GM23338 (cell line): ENCODE measurements around the gene SCGB3A2. TPM values are rescaled to one million over a fixed set of nuclear protein-coding genes. Genes with fewer than 3 reads are reported as not detected.

Experiments
- ATAC-seq: fragments of 200-7000 bp; cut with Tn5 transposase; 3 replicates; pipeline ENCODE4 v1.9.1; 2020
- DNase-seq: peaks from one replicate; pipeline ENCODE4 v3.0.0-alpha.2; 2015; ENCODE audit warnings: low spot score
- H2AFZ ChIP-seq: fragments of 200-600 bp; sonication (generic); 2 replicates; pipeline ENCODE4 v1.8.0; 2016; ENCODE audit warnings: antibody characterized with exemption, mild to moderate bottlenecking, moderate library complexity
- H3F3A ChIP-seq: fragments of 200-600 bp; sonication (generic); replicated peaks from 2 replicates; pipeline ENCODE4 v1.8.0; 2017; ENCODE audit warnings: antibody characterized with exemption, mixed run types, low read depth
- H3K27ac ChIP-seq: fragments of 200-600 bp; sonication (generic); 2 replicates; pipeline ENCODE4 v1.6.1; 2016; ENCODE audit warnings: low read depth
- H3K27me3 ChIP-seq: fragments of 200-600 bp; sonication (generic); 2 replicates; pipeline ENCODE4 v1.8.0; 2016; ENCODE audit warnings: mild to moderate bottlenecking, mixed run types, moderate library complexity; ENCODE audit not compliant: insufficient read depth
- H3K36me3 ChIP-seq: fragments of 200-600 bp; sonication (generic); 2 replicates; pipeline ENCODE4 v1.8.0; 2016; ENCODE audit warnings: mild to moderate bottlenecking; ENCODE audit not compliant: insufficient read depth
- H3K4me1 ChIP-seq: fragments of 200-600 bp; sonication (generic); 2 replicates; pipeline ENCODE4 v1.8.0; 2016; ENCODE audit warnings: mild to moderate bottlenecking, moderate library complexity; ENCODE audit not compliant: insufficient read depth
- H3K4me2 ChIP-seq: fragments of 200-600 bp; sonication (generic); 2 replicates; pipeline ENCODE4 v1.7.1; 2017; ENCODE audit warnings: mixed run types
- H3K4me3 ChIP-seq: fragments of 200-600 bp; sonication (generic); 2 replicates; pipeline ENCODE4 v1.6.1; 2016; ENCODE audit warnings: mixed run types
- H3K79me2 ChIP-seq: fragments of 200-600 bp; sonication (generic); replicated peaks from 2 replicates; pipeline ENCODE4 v1.8.0; 2017; ENCODE audit warnings: mild to moderate bottlenecking; ENCODE audit not compliant: insufficient read depth
- H3K9me2 ChIP-seq: fragments of 200-600 bp; sonication (generic); 2 replicates; pipeline ENCODE4 v1.8.0; 2017; ENCODE audit not compliant: insufficient read depth
- H4K20me1 ChIP-seq: fragments of 200-600 bp; sonication (generic); replicated peaks from 2 replicates; pipeline ENCODE4 v1.8.0; 2017; ENCODE audit warnings: mild to moderate bottlenecking; ENCODE audit not compliant: insufficient read depth
- H3K27ac Mint-ChIP-seq: 2 replicates; pipeline ENCODE4 v1.8.0; 2020; ENCODE audit warnings: inconsistent platforms, mild to moderate bottlenecking, moderate library complexity, mixed read lengths
- H3K27me3 Mint-ChIP-seq: 3 replicates; pipeline ENCODE4 v1.8.0; 2022; ENCODE audit warnings: low read depth, mild to moderate bottlenecking, moderate library complexity, mixed read lengths, inconsistent platforms; ENCODE audit not compliant: insufficient read depth, poor library complexity
- H3K36me3 Mint-ChIP-seq: 3 replicates; pipeline ENCODE4 v1.8.0; 2021; ENCODE audit warnings: low read depth, mild to moderate bottlenecking, inconsistent platforms, moderate library complexity, mixed read lengths
- H3K4me1 Mint-ChIP-seq: 3 replicates; pipeline ENCODE4 v1.8.0; 2020; ENCODE audit warnings: mild to moderate bottlenecking, inconsistent platforms, mixed read lengths
- H3K4me3 Mint-ChIP-seq: 3 replicates; pipeline ENCODE4 v1.8.0; 2021; ENCODE audit warnings: moderate library complexity, mild to moderate bottlenecking, inconsistent platforms, mixed read lengths
- H3K9me3 Mint-ChIP-seq: 3 replicates; pipeline ENCODE4 v1.8.0; 2020; ENCODE audit warnings: moderate library complexity, mild to moderate bottlenecking, inconsistent platforms, mixed read lengths
- EZH2phosphoT487 ChIP-seq: fragments of 200-600 bp; sonication (generic); IDR thresholded peaks from one replicate; pipeline ENCODE4 v1.8.1; 2018; ENCODE audit warnings: antibody characterized with exemption; ENCODE audit not compliant: unreplicated experiment
- JUNB ChIP-seq: IDR thresholded peaks from one replicate; pipeline ENCODE4 v1.6.1; 2016; ENCODE audit warnings: antibody characterized with exemption; ENCODE audit not compliant: unreplicated experiment
- NANOG ChIP-seq: IDR thresholded peaks from 2 replicates; pipeline ENCODE4 v1.6.1; 2016; ENCODE audit warnings: antibody characterized with exemption, borderline replicate concordance
- POLR2AphosphoS5 ChIP-seq: IDR thresholded peaks from 2 replicates; pipeline ENCODE4 v1.6.1; 2016; ENCODE audit warnings: antibody characterized with exemption, low read depth
- STAT1 ChIP-seq: IDR thresholded peaks from one replicate; pipeline ENCODE4 v1.6.1; 2016; ENCODE audit warnings: antibody characterized with exemption; ENCODE audit not compliant: unreplicated experiment
- ZNF331 ChIP-seq: fragments of 250-450 bp; sonication (Bioruptor Pico); IDR thresholded peaks from 2 replicates; pipeline ENCODE4 v1.5.0; 2020; ENCODE audit warnings: low read depth, mild to moderate bottlenecking, moderate library complexity
- polyA plus RNA-seq: library from polyadenylated mRNA; unstranded; fragments of >200 nt; fragmentation: Nextera tagmentation; extraction: Ambion mirVana; gene quantifications from 2 replicates; pipeline ENCODE4 v1.2.1, GENCODE V29; 2016
- total RNA-seq: library from RNA; depleted of rRNA; stranded (reverse); fragments of >200 nt; shearing (Covaris generic); gene quantifications from 2 replicates; pipeline ENCODE4 v1.2.3, GENCODE V29; 2014
- TF ChIP-seq, protein P1 (sequence below), 2 experiments: fragments of 200-600 bp in 1 of 2; sonication (generic) in 1 of 2; conservative IDR thresholded peaks; 2 replicates each; pipeline versions ENCODE4 v1.5.1 to v1.6.1; 2016 to 2017; ENCODE audit warnings: antibody characterized with exemption in 2 of 2, low read depth in 2 of 2, mild to moderate bottlenecking in 2 of 2, moderate library complexity in 1 of 2
- TF ChIP-seq, protein P2 (sequence below): fragments of 250-450 bp; sonication (Bioruptor Pico); IDR thresholded peaks from 2 replicates; pipeline ENCODE4 v1.5.0; 2020; ENCODE audit warnings: mild to moderate bottlenecking, moderate library complexity

Gene SCGB3A2
- total and polyA plus RNA-seq, 2 experiments from 2014 or later = 36.1 to 256 TPM

DNA sequence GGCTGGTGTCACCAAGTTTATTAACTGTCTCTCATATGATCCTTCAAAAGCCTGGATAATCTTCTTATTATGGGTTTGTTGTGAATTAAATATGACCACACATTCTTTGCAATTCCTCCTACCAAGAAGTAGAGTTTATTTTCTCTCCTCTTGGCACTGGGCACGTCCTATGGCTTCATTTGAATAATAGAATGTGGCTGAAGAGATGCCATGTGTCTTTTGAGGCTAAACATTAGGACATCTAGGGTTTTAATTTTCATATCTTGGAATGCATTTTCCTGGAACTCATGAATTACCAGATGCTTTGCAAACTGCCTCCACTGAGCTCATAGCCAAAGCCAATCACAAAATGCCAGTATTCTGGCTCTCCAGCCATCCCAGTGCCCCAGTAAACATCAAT is 19.9 kb upstream of the SCGB3A2 start:
- no peak overlapping the region for H2AFZ ChIP-seq
- DNase-seq = no peak
- H3K9me3 Mint-ChIP-seq = no peaks in the 10 kb centered on the region
- H3K9me2 ChIP-seq = no peaks in the 10 kb centered on the region
- H3K36me3 ChIP-seq = no peaks in the 10 kb centered on the region; the same call in 1 of the 2 replicates
- H4K20me1 ChIP-seq = no peaks in the 10 kb centered on the region
- no peaks in the 10 kb centered on the region for H3K27me3 ChIP-seq
- peak overlapping the region; percentile 92 for H3K27ac ChIP-seq
- no peak overlapping the region for H3K4me3 Mint-ChIP-seq
- peaks cover 21% of the 10 kb centered on the region; the same call in 2 of the 3 replicates for H3K36me3 Mint-ChIP-seq
- H3K27ac Mint-ChIP-seq = no peak overlapping the region
- peaks cover 62% of the 10 kb centered on the region for H3K4me1 Mint-ChIP-seq
- no peak overlapping the region for H3K4me3 ChIP-seq
- H3K27me3 Mint-ChIP-seq = no peaks in the 10 kb centered on the region
- peaks cover 22% of the 10 kb centered on the region; the same call in 1 of the 2 replicates for H3F3A ChIP-seq
- no peak overlapping the region for H3K4me2 ChIP-seq
- TF ChIP-seq JUNB (no peak), POLR2AphosphoS5 (peak; percentile 55)
- peaks cover 56% of the 10 kb centered on the region for H3K4me1 ChIP-seq
- peaks cover 2% of the 10 kb centered on the region for H3K79me2 ChIP-seq
- ATAC-seq = no peak

DNA sequence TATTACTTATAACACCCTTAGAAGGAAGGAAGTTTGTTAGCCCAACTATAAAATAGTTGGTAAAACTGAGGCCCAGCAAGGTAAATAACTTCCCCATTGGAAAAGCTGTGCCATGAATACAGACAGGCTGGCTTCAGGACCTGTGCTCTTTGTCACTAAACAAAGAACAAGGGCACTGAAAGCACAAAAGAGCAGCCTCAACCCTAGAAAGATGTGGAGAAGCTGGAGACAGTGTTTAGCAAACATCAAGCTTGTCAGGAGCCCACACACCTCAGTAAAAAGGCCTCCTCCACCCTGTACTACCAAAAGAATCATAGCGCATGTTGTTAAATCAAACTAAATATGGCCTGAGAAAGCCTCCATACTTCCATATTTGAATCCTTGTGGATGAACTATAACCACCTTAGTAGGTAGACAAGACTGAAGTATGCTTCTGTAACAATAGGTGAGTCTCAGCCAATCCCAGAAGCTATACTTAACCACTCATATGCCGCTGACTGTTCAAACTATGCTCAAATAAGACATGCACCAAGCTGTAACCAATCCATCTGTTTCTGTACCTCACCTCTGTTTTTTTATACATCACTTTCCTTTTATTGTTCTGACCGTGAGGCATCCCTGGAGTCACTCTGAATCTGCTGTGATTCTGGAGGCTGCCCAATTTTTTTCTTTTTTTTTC is 18.4 kb upstream of the SCGB3A2 start:
- H3K4me2 ChIP-seq = peak overlapping the region; percentile 49
- no peak for TF ChIP-seq ZNF331 (CRISPR knock-in tag)
- TF ChIP-seq POLR2AphosphoS5 = peak; percentile 75
- Mint-ChIP-seq H3K4me1 (peaks cover 73% of the 10 kb centered on the region), H3K36me3 (peaks cover 35% of the 10 kb centered on the region; the same call in 2 of the 3 replicates), H3K9me3 (no peaks in the 10 kb centered on the region), H3K27ac (peak overlapping the region; percentile 80), H3K4me3 (no peak overlapping the region), H3K27me3 (peaks cover 3% of the 10 kb centered on the region)
- H3F3A ChIP-seq = peaks cover 30% of the 10 kb centered on the region; the same call in 1 of the 2 replicates
- H3K4me3 ChIP-seq = no peak overlapping the region
- no peaks in the 10 kb centered on the region for H3K9me2 ChIP-seq
- no peaks in the 10 kb centered on the region for H3K27me3 ChIP-seq
- H3K4me1 ChIP-seq = peaks cover 70% of the 10 kb centered on the region
- no peaks in the 10 kb centered on the region for H4K20me1 ChIP-seq
- H2AFZ ChIP-seq = no peak overlapping the region
- ATAC-seq (peak; percentile 28), DNase-seq (peak; percentile 37)
- no peaks in the 10 kb centered on the region; the same call in 1 of the 2 replicates for H3K36me3 ChIP-seq
- peak overlapping the region; percentile 92 for H3K27ac ChIP-seq
- peaks cover 13% of the 10 kb centered on the region for H3K79me2 ChIP-seq

DNA sequence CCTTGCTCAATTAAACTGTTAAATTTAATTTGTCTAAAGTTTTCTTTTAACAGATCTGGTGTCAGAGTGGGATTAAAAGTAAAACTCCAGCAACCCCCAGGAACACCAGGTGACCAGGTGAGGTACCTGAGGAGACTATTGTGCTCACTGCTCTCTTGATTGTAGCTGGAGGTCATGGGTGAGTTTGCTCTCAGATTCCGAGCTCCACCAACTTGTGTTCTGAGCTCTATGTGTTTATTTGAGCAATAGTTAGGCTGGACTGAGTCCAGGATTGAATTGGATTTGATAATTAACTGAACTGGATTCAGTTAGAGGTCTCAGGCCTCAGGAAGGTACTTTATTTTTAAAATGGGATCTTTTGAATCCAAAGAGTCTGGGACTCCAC is 17.9 kb upstream of the SCGB3A2 start:
- Mint-ChIP-seq H3K4me1 (peaks cover 75% of the 10 kb centered on the region), H3K4me3 (no peak overlapping the region)

More for the DNA sequence above, 17.9 kb upstream of the SCGB3A2 start:
- Histone ChIP-seq H4K20me1 (no peaks in the 10 kb centered on the region), H3K9me2 (no peaks in the 10 kb centered on the region), H3K79me2 (peaks cover 13% of the 10 kb centered on the region), H2AFZ (no peak overlapping the region), H3K36me3 (no peaks in the 10 kb centered on the region; the same call in 1 of the 2 replicates), H3F3A (peaks cover 30% of the 10 kb centered on the region; the same call in 1 of the 2 replicates), H3K27ac (peak overlapping the region; percentile 92), H3K4me2 (peak overlapping the region; percentile 49), H3K27me3 (no peaks in the 10 kb centered on the region), H3K4me1 (peaks cover 70% of the 10 kb centered on the region), H3K4me3 (no peak overlapping the region)
- peak; percentile 26 for ATAC-seq
- H3K36me3 Mint-ChIP-seq = peaks cover 39% of the 10 kb centered on the region; the same call in 2 of the 3 replicates
- H3K27ac Mint-ChIP-seq = peak overlapping the region; percentile 80
- TF ChIP-seq, protein P1, sequence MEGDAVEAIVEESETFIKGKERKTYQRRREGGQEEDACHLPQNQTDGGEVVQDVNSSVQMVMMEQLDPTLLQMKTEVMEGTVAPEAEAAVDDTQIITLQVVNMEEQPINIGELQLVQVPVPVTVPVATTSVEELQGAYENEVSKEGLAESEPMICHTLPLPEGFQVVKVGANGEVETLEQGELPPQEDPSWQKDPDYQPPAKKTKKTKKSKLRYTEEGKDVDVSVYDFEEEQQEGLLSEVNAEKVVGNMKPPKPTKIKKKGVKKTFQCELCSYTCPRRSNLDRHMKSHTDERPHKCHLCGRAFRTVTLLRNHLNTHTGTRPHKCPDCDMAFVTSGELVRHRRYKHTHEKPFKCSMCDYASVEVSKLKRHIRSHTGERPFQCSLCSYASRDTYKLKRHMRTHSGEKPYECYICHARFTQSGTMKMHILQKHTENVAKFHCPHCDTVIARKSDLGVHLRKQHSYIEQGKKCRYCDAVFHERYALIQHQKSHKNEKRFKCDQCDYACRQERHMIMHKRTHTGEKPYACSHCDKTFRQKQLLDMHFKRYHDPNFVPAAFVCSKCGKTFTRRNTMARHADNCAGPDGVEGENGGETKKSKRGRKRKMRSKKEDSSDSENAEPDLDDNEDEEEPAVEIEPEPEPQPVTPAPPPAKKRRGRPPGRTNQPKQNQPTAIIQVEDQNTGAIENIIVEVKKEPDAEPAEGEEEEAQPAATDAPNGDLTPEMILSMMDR (conservative IDR thresholded peaks at IDR 0.05; ENCODE audit: low read depth in 2 of 2) = no peak
- TF ChIP-seq STAT1 (no peak), NANOG (no peak), EZH2phosphoT487 (no peak)
- TF ChIP-seq, protein P2, sequence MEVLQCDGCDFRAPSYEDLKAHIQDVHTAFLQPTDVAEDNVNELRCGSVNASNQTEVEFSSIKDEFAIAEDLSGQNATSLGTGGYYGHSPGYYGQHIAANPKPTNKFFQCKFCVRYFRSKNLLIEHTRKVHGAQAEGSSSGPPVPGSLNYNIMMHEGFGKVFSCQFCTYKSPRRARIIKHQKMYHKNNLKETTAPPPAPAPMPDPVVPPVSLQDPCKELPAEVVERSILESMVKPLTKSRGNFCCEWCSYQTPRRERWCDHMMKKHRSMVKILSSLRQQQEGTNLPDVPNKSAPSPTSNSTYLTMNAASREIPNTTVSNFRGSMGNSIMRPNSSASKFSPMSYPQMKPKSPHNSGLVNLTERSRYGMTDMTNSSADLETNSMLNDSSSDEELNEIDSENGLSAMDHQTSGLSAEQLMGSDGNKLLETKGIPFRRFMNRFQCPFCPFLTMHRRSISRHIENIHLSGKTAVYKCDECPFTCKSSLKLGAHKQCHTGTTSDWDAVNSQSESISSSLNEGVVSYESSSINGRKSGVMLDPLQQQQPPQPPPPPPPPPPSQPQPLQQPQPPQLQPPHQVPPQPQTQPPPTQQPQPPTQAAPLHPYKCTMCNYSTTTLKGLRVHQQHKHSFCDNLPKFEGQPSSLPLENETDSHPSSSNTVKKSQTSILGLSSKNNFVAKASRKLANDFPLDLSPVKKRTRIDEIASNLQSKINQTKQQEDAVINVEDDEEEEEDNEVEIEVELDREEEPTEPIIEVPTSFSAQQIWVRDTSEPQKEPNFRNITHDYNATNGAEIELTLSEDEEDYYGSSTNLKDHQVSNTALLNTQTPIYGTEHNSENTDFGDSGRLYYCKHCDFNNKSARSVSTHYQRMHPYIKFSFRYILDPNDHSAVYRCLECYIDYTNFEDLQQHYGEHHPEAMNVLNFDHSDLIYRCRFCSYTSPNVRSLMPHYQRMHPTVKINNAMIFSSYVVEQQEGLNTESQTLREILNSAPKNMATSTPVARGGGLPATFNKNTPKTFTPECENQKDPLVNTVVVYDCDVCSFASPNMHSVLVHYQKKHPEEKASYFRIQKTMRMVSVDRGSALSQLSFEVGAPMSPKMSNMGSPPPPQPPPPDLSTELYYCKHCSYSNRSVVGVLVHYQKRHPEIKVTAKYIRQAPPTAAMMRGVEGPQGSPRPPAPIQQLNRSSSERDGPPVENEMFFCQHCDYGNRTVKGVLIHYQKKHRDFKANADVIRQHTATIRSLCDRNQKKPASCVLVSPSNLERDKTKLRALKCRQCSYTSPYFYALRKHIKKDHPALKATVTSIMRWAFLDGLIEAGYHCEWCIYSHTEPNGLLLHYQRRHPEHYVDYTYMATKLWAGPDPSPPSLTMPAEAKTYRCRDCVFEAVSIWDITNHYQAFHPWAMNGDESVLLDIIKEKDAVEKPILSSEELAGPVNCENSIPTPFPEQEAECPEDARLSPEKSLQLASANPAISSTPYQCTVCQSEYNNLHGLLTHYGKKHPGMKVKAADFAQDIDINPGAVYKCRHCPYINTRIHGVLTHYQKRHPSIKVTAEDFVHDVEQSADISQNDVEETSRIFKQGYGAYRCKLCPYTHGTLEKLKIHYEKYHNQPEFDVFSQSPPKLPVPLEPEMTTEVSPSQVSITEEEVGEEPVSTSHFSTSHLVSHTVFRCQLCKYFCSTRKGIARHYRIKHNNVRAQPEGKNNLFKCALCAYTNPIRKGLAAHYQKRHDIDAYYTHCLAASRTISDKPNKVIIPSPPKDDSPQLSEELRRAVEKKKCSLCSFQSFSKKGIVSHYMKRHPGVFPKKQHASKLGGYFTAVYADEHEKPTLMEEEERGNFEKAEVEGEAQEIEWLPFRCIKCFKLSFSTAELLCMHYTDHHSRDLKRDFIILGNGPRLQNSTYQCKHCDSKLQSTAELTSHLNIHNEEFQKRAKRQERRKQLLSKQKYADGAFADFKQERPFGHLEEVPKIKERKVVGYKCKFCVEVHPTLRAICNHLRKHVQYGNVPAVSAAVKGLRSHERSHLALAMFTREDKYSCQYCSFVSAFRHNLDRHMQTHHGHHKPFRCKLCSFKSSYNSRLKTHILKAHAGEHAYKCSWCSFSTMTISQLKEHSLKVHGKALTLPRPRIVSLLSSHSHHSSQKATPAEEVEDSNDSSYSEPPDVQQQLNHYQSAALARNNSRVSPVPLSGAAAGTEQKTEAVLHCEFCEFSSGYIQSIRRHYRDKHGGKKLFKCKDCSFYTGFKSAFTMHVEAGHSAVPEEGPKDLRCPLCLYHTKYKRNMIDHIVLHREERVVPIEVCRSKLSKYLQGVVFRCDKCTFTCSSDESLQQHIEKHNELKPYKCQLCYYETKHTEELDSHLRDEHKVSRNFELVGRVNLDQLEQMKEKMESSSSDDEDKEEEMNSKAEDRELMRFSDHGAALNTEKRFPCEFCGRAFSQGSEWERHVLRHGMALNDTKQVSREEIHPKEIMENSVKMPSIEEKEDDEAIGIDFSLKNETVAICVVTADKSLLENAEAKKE (CRISPR knock-in tag) = no peak
- DNase-seq = no peak
- peaks cover 3% of the 10 kb centered on the region for H3K27me3 Mint-ChIP-seq
- no peaks in the 10 kb centered on the region for H3K9me3 Mint-ChIP-seq
